Bronchial epithelial cell (primary cell): ENCODE measurements around the gene CYP19A1. TPM values are rescaled to one million over a fixed set of nuclear protein-coding genes. Genes with fewer than 3 reads are reported as not detected.

Experiments used
- DNase-seq: peaks from one replicate; pipeline ENCODE4 v3.0.0-alpha.2; 2010; ENCODE audit warnings: low read depth
- FAIRE-seq: peaks from 2 replicates; lab custom pipeline; 2011; peaks lifted over from hg19 to GRCh38; lab: Jason Lieb, UNC
- H3K27me3 ChIP-seq: 2 replicates; pipeline ENCODE4 v1.5.1; 2011; ENCODE audit warnings: low read length; ENCODE audit not compliant: control insufficient read depth, insufficient read depth
- H3K36me3 ChIP-seq: 2 replicates; pipeline ENCODE4 v1.5.1; 2011; ENCODE audit warnings: low read length; ENCODE audit not compliant: control insufficient read depth, insufficient read depth
- H3K4me3 ChIP-seq: 2 replicates; pipeline ENCODE4 v1.5.1; 2011; ENCODE audit warnings: mild to moderate bottlenecking, low read depth, low read length, control low read depth
- total RNA-seq: library from RNA; depleted of rRNA; stranded (reverse); fragments of >200 nt; gene quantifications from 2 replicates; pipeline ENCODE4 v1.2.1, GENCODE V29; 2014
- TF ChIP-seq, protein P1 (sequence below): IDR thresholded peaks from 2 replicates; pipeline ENCODE4 v1.5.1; 2011; ENCODE audit warnings: mild to moderate bottlenecking, moderate library complexity, low read length, control low read depth, inconsistent platforms; ENCODE audit not compliant: insufficient read depth, severe bottlenecking

The CYP19A1 gene
- total RNA-seq, 1 donor from 2014 or later: not detected

DNA sequence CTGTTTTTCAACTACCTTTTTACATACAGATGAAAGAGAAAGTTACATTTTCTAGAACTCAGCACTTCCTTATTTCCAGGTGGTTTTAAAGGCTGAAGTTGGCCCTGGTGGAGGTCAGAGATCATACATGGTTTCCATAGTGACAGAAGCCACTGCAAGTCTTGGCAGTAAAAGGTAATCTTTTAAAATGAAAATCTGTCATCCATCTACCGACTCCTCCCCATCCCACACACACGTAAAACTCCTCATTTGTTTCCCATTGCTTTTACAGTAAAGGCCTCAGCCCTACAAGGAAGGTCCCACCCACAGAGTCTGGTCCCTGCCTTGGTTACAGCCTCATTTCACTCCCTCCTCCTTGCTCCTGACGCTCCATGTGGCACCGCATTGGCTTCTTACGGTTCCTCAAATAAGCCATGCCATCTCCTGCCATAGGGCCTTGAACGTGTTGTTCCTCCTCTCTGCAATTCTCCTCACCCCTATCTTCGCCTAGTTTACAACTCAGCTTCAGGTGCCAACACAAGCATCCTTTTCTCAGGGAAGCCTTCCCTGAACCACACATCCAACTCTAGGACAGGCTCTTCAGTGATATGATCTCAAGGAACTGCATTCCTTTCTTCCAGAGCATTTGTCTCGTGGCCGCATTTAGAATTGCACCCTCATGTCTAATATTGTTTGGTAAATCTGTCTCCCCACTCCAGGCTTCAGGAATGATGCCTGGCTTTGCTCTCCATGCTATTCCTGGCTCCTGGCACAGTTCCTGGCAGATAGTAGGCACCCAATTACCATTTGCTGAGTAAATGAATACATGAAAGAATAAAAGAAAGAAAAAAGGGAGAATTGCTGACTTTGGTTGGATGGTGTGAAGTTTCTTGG, 2.6 kb downstream of the CYP19A1 start:
- no peaks in the 10 kb centered on the region for H3K36me3 ChIP-seq
- peaks cover 11% of the 10 kb centered on the region for H3K27me3 ChIP-seq
- FAIRE-seq: no peak
- H3K4me3 ChIP-seq: no peak overlapping the region
- no peak for DNase-seq
- TF ChIP-seq, protein P1, sequence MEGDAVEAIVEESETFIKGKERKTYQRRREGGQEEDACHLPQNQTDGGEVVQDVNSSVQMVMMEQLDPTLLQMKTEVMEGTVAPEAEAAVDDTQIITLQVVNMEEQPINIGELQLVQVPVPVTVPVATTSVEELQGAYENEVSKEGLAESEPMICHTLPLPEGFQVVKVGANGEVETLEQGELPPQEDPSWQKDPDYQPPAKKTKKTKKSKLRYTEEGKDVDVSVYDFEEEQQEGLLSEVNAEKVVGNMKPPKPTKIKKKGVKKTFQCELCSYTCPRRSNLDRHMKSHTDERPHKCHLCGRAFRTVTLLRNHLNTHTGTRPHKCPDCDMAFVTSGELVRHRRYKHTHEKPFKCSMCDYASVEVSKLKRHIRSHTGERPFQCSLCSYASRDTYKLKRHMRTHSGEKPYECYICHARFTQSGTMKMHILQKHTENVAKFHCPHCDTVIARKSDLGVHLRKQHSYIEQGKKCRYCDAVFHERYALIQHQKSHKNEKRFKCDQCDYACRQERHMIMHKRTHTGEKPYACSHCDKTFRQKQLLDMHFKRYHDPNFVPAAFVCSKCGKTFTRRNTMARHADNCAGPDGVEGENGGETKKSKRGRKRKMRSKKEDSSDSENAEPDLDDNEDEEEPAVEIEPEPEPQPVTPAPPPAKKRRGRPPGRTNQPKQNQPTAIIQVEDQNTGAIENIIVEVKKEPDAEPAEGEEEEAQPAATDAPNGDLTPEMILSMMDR: no peak

DNA sequence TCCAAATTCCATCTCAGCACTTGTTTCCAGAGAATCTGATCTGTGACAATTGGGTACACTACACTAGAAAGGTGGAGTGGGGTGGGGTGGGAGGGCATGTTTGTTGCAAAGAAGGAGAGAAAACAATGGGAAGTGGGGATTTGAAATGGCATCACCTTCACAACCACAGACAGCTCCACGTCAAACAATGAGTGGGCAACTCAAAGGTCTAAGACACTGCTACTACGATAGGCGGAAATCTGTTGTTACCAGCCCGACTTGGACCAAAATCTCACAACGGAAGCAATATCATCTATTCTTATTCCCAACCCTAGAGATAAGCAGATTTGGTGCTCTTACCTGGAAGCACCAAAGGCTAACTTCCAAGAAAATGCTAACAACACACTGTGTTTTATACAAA, 3.3 kb downstream of the CYP19A1 start:
- FAIRE-seq (no peak), DNase-seq (no peak)
- TF ChIP-seq, protein P1: no peak
- H3K27me3 ChIP-seq: peaks cover 5% of the 10 kb centered on the region
- no peak overlapping the region for H3K4me3 ChIP-seq
- H3K36me3 ChIP-seq: no peaks in the 10 kb centered on the region

DNA sequence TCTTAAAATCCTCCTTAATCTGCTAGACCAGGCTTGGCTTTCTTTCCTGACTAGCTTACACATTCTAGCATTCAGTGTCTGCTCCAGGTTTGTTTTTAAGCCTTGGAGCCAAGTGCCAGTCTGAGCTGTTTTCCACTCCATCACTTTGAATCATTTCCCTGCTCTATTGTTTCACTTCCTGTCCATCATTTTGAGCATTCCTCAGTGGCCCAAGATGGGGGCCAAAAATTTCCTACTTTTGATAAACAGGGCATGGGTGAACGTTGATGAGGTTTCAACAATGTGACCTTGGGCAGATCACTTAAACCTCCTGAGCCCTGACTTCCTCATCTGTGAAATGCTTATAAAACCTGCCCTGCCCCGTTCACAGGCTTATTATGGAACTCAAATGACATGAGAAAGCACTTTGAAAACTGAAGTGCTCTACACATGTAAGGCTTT, 4.4 kb downstream of the CYP19A1 start:
- no peaks in the 10 kb centered on the region for H3K36me3 ChIP-seq
- TF ChIP-seq, protein P1: no peak
- DNase-seq (no peak), FAIRE-seq (no peak)
- H3K27me3 ChIP-seq: peaks cover 5% of the 10 kb centered on the region
- H3K4me3 ChIP-seq: no peak overlapping the region

DNA sequence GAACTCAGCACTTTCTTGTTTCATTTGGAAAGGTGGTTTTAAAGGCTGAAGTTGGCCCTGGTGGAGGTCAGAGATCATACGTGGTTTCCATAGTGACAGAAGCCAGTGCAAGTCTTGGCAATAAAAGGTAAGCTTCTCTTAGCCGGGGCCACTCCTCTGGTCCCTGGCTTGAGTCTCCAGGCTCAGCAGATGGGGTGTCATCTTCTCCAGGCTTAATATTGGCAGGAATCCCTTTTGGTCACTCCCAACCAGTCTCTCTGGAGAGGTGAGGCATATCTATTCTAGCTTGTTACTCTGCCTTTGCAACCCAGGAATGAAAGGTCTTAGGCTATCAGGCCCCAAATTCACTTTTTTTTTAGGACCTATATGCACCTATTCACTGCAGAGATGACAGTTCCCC, 4.8 kb downstream of the CYP19A1 start:
- no peak for DNase-seq
- no peak for FAIRE-seq
- H3K36me3 ChIP-seq: no peaks in the 10 kb centered on the region

DNA sequence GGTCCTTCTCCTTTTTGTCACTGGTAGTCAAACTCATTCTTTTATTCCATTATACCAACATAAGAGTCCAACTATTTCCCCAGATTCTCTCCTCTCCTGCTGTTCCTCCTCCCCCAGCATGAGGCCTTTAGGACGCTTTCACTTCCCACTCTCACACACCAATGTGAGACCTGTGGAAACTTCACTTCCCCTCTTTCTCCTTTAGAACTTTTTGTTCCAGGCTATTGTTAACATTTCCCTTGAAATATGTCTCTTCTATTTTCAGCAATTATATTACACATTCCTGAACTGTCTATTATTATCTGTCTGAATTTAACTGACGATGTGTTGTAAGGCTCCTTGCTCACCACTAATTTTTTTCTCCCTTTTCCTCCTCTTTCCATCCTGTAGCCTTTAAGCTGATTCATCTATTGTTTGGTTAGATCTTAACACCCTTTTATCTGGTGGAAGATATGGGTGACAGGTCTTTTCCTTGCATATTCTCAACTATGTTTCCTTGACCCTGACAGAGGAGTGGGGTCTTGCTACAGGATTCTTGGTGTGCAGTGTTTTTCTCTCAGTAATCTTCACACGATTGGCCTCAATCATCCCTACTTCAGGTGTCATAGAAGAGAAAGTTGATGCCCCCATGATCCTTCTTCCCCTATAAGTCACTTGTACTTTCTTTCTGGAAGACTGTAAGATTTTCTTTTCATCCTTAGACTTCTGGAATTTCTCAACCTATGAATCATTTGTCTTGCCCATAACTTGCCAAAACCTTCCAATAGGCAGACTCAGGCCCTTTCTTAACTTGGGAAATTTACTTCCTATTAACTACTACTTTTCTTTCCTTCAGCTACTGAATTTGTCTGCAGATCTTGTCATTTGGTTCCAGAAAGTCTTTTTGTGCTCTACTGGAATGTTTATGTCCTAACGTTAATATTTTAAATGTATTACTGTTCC, 5.9 kb downstream of the CYP19A1 start:
- no peak overlapping the region for H3K4me3 ChIP-seq
- DNase-seq (peak; percentile 53), FAIRE-seq (no peak)
- H3K36me3 ChIP-seq: no peaks in the 10 kb centered on the region
- H3K27me3 ChIP-seq: peaks cover 5% of the 10 kb centered on the region
- TF ChIP-seq, protein P1: no peak

More for the DNA sequence above, 4.8 kb downstream of the CYP19A1 start:
- TF ChIP-seq, protein P1: no peak
- H3K27me3 ChIP-seq: peaks cover 5% of the 10 kb centered on the region
- H3K4me3 ChIP-seq: no peak overlapping the region
